ENCODE measurements around the gene SIGLEC7. TPM values are rescaled to one million over a fixed set of nuclear protein-coding genes. Genes with fewer than 3 reads are reported as not detected.

SIGLEC7 gene
- total RNA-seq, 2 donors from 2014 or later: not detected

DNA sequence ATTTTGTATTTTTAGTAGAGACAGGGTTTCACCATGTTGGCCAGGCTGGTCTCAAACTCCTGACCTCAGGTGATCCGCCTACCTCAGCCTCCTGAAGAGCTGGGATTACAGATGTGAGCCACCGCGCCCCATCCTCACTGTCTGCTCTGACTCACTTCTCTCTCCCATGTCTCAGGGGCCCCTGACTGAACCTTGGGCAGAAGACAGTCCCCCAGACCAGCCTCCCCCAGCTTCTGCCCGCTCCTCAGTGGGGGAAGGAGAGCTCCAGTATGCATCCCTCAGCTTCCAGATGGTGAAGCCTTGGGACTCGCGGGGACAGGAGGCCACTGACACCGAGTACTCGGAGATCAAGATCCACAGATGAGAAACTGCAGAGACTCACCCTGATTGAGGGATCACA is 12.4 kb upstream of the SIGLEC7 start:
- intact Hi-C loops (cut with DNase I): no loop called here
- DNase-seq: no peak
- no peak for ATAC-seq
- no peaks in the 10 kb centered on the region for H3K27me3 ChIP-seq
- H3K4me3 ChIP-seq: no peak overlapping the region
- WGBS, 2 donors: 75 to 77% methylated on average over 8 of the region's 8 CpGs
- H3K27ac ChIP-seq: no peak overlapping the region
- H3K4me1 ChIP-seq: peaks cover 8% of the 10 kb centered on the region
- H3K36me3 ChIP-seq (replicated peaks in 1 of 2; ENCODE audit: insufficient read depth in 1 of 2, low read depth in 2 of 2): no peaks in the 10 kb centered on the region
- no peak for TF ChIP-seq POLR2A (IDR thresholded peaks at IDR 0.05)
- H3K9me3 ChIP-seq: no peaks in the 10 kb centered on the region

DNA sequence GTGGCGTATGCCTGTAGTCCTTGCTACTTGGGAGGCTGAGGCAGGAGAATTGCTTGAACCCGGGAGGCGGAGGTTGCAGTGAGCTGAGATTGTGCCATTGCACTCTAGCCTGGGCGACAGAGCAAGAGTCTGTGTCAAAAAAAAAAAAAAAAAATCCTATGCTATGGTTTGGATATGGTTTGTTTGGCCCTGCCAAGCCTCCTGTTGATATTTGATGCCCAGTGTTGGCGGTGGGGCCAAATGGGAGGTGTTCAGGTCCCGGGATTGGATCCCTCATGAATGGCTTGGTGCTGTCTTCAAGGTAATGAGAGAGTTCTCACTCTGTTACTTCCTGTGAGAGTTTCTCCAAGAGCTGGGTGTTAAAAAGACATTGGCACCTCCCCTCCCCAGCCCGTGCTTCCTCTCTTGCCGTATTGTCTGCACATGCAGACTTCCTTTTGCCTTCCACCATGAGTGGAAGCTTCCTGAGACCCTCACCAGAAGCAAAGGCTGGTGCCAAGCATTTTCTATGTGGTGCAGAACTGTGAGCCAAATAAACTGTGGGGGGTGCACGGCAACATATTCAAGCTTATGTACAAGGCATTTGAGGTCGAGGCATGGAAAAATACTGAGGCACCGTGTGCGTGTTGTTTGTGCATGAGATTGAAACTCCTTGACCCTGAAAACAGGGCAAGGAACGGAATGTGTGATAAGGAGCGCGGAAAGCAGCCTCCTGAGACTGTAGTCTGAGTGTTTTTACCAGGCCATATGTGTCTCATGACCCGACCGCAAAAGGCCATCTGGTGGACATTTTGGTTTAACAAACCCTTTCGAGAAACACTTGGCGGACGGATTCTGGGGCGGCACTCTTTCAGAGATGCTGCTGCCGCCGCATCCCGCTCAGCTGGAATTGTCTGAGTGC is 10.1 kb upstream of the SIGLEC7 start:
- H3K27me3 ChIP-seq: no peaks in the 10 kb centered on the region
- H3K4me3 ChIP-seq: no peak overlapping the region
- ATAC-seq: peak; percentile 63
- H3K36me3 ChIP-seq (replicated peaks in 1 of 2; ENCODE audit: insufficient read depth in 1 of 2, low read depth in 2 of 2): no peaks in the 10 kb centered on the region
- intact Hi-C loops (cut with DNase I): no loop called here
- 44 to 49% methylated on average over 24 of the region's 24 CpGs for WGBS, 2 donors
- H3K4me1 ChIP-seq: peaks cover 8% of the 10 kb centered on the region
- TF ChIP-seq, protein P1, sequence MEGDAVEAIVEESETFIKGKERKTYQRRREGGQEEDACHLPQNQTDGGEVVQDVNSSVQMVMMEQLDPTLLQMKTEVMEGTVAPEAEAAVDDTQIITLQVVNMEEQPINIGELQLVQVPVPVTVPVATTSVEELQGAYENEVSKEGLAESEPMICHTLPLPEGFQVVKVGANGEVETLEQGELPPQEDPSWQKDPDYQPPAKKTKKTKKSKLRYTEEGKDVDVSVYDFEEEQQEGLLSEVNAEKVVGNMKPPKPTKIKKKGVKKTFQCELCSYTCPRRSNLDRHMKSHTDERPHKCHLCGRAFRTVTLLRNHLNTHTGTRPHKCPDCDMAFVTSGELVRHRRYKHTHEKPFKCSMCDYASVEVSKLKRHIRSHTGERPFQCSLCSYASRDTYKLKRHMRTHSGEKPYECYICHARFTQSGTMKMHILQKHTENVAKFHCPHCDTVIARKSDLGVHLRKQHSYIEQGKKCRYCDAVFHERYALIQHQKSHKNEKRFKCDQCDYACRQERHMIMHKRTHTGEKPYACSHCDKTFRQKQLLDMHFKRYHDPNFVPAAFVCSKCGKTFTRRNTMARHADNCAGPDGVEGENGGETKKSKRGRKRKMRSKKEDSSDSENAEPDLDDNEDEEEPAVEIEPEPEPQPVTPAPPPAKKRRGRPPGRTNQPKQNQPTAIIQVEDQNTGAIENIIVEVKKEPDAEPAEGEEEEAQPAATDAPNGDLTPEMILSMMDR (IDR thresholded peaks at IDR 0.05): no peak
- TF ChIP-seq POLR2A (IDR thresholded peaks at IDR 0.05): peak in 1 of 3 donors; percentile 7
- DNase-seq: peak in 3 of 4 donors; percentile 25 to 63 (median 43)
- H3K27ac ChIP-seq: peak overlapping the region in 1 of 4 donors; percentile 8
- H3K9me3 ChIP-seq: no peaks in the 10 kb centered on the region

DNA sequence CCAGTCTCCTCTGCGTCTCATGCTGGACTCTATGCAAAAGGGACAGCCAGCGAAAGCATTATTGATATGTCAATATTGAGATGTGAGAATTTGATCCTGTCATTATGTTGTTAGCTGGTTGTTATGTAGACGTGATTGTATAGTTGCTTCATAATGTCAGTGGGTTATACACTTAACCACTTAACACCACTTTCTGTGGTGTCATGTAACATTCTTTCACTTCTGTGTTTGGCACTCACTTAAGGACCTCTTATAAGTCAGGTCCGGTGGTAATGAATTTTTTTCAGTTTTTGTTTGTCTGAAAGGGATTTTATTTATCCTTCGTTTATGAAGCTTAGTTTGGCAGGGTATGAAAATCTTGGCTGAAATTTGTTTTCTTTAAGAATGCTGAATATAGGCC is 7.1 kb upstream of the SIGLEC7 start:
- ATAC-seq (no peak), DNase-seq (no peak)
- no peak overlapping the region for H3K4me3 ChIP-seq
- intact Hi-C loops (cut with DNase I): no loop called here
- H3K9me3 ChIP-seq: no peaks in the 10 kb centered on the region
- 63 to 74% methylated on average over 5 of the region's 5 CpGs for WGBS, 2 donors
- H3K36me3 ChIP-seq (replicated peaks in 1 of 2; ENCODE audit: insufficient read depth in 1 of 2, low read depth in 2 of 2): no peaks in the 10 kb centered on the region
- no peaks in the 10 kb centered on the region for H3K27me3 ChIP-seq
- TF ChIP-seq, protein P1 (IDR thresholded peaks at IDR 0.05): no peak
- no peak for TF ChIP-seq POLR2A (IDR thresholded peaks at IDR 0.05)
- H3K27ac ChIP-seq: no peak overlapping the region
- H3K4me1 ChIP-seq: peaks cover 8% of the 10 kb centered on the region

DNA sequence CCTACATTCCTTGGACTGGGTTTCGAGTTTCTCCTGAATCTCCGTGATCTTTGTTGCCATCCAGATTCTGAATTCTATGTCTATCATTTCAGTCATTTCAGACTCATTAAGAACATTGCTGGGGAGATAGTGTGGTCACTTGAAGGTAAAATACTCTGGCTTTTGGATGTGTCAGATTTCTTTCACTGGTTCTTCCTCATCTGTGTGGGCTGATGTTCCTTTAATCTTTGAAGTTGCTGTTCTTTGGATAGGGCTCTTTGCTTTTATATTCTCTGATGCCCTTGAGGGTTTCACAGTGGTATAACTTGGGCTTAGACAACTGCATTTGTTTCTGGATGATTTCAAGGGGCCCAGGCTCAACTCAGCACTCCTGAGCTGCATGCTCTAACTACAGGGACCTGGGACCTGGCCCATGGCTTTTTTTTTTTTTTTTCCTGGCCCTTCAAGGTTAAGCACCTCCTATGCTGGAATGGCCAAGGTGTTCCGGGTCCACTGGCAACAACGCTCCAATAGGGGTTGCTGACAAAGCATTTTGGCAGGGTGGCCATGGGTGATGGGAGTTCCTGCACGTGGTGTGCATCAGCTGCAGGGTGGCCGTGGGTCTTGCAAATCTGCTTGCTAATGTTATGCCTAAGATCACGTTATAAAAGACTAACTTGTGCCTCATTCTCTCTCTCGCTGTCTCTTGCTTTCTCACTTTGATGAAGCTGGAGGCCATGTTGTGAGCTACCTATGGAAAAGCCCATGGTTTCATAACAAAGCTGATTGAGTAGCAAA is 5.9 kb upstream of the SIGLEC7 start:
- TF ChIP-seq, protein P1 (IDR thresholded peaks at IDR 0.05): no peak
- no peak for TF ChIP-seq POLR2A (IDR thresholded peaks at IDR 0.05)
- Histone ChIP-seq H3K27me3 (no peaks in the 10 kb centered on the region), H3K4me1 (peaks cover 8% of the 10 kb centered on the region), H3K27ac (peak overlapping the region in 1 of 4 donors; percentile 73), H3K4me3 (no peak overlapping the region), H3K36me3 (replicated peaks in 1 of 2; ENCODE audit: insufficient read depth in 1 of 2, low read depth in 2 of 2) (no peaks in the 10 kb centered on the region), H3K9me3 (no peaks in the 10 kb centered on the region)
- ATAC-seq: no peak
- intact Hi-C loops (cut with DNase I): no loop called here
- 49 to 53% methylated on average over 8 of the region's 8 CpGs for WGBS, 2 donors
- no peak for DNase-seq

DNA sequence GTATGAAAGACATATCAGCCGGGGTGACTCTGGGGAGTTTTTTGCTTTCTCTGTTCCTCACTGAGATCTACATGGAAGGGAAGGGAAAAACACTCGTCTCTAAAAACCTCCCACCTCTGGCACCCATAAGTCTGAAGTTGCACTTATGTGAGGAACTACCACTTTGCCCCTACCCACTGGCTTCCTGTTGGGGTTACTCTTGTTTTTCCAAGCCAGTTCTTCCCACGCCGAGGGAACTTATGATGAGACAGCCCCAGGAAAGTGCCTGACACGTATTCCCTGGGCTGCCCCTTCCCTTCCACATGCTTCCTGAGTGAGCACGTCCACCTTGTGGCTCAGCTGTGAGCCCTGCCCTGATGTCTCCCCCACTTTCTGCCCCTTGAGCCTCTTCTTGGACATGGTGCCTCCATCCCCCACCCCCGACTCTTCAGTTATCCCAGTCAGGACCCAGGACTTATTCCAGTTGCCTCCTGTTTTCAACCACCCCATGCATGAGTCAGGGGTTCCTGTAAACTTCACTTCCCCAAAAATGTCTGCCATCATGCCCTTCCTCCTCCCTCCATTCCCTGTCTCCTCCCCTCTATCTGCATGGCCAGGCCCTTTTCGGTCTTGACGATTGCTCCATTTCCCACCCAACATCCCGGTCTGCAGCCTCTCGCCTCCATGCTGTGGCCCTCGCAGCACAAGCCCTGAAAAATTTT is 5.1 kb upstream of the SIGLEC7 start:
- peak in 1 of 4 donors; percentile 60 for DNase-seq
- H3K4me1 ChIP-seq: peaks cover 5% of the 10 kb centered on the region
- peak overlapping the region in 2 of 4 donors; percentile 8 to 73 for H3K27ac ChIP-seq
- intact Hi-C loops (cut with DNase I): no loop called here
- ATAC-seq: no peak
- WGBS, 2 donors: 52 to 64% methylated on average over 12 of the region's 12 CpGs
- H3K9me3 ChIP-seq: no peaks in the 10 kb centered on the region
- H3K36me3 ChIP-seq (replicated peaks in 1 of 2; ENCODE audit: insufficient read depth in 1 of 2, low read depth in 2 of 2): no peaks in the 10 kb centered on the region
- TF ChIP-seq POLR2A (IDR thresholded peaks at IDR 0.05): peak in 1 of 3 donors; percentile 39
- TF ChIP-seq, protein P1 (IDR thresholded peaks at IDR 0.05): no peak
- no peak overlapping the region for H3K4me3 ChIP-seq
- H3K27me3 ChIP-seq: no peaks in the 10 kb centered on the region
